Mucosa of stomach (tissue), 1 donor: ENCODE results near the gene PRKAB2.

Experiments
- H3K27me3 ChIP-seq: one replicate; pipeline ENCODE4 v1.7.0; 2013; ENCODE audit warnings: mild to moderate bottlenecking, low read length; ENCODE audit not compliant: control insufficient read depth, insufficient read depth
- H3K36me3 ChIP-seq: one replicate; pipeline ENCODE4 v1.7.0; 2013; ENCODE audit warnings: low read length; ENCODE audit not compliant: control insufficient read depth, insufficient read depth
- H3K4me1 ChIP-seq: one replicate; pipeline ENCODE4 v1.7.0; 2013; ENCODE audit warnings: mild to moderate bottlenecking, low read length; ENCODE audit not compliant: control insufficient read depth, insufficient read depth
- H3K4me3 ChIP-seq: one replicate; pipeline ENCODE4 v1.7.0; 2013; ENCODE audit warnings: low read length
- H3K9ac ChIP-seq: one replicate; pipeline ENCODE4 v1.7.0; 2013; ENCODE audit warnings: mild to moderate bottlenecking, low read length, moderate library complexity
- H3K9me3 ChIP-seq: one replicate; pipeline ENCODE4 v1.7.0; 2013; ENCODE audit warnings: mild to moderate bottlenecking, low read length, moderate library complexity; ENCODE audit not compliant: control insufficient read depth
- donor health status: Pancreatic carcinoma.

The PRKAB2 gene, protein sequence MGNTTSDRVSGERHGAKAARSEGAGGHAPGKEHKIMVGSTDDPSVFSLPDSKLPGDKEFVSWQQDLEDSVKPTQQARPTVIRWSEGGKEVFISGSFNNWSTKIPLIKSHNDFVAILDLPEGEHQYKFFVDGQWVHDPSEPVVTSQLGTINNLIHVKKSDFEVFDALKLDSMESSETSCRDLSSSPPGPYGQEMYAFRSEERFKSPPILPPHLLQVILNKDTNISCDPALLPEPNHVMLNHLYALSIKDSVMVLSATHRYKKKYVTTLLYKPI

DNA sequence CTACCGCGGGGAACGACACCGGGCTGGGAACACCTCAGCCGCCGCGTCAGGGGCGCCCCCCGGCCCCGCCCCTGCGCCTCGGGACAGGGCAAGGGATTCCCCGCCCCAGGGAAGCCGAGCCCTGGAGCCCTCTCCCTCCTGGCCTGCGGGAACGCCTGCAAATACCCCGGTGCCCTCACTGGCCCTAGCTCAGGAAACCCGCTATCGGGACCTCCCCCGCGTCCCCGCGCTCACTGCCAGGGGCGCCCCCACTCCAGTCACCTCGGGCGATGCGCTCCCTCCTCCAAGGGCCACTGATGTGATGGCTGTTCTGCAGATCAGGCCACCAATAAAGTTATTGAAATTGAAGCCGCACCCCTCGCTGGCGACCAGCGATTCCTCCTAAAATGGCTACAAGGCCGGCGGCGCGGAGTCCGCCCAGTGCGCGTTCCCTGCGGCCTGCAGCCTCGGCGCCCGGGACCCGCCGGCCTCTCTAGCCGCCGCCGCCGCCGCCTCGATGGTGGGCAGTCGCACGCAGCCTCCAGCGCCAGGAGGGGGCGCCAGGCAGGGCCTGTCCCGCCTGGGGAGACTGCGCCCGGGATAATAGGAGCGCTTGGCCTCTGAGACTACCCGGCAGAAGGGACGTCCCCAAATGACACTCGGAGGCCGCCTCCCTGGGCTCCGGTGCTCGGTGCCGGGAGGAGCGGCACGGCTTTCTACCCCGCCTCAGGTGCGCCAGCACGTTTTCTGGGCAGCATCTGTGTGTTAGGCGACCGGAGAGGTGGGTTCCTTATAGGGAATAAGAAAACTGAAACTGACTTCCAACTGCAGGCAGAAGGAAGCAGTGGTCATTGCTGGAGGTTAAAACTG lies at the start of gene PRKAB2:
PRKAB2 (minus strand) TSS at position 303 of the 849 bp plus-strand sequence. CDS start 326 bp downstream, outside the sequence.
- no peaks in the 10 kb centered on the region for H3K36me3 ChIP-seq
- H3K9ac ChIP-seq, result peak within 1 kb of the TSS; percentile 87
- H3K27me3 ChIP-seq, result no peaks in the 10 kb centered on the region
- peaks cover 27% of the 10 kb centered on the region for H3K4me1 ChIP-seq
- no peaks in the 10 kb centered on the region for H3K9me3 ChIP-seq
- peak within 1 kb of the TSS; percentile 87 for H3K4me3 ChIP-seq

DNA sequence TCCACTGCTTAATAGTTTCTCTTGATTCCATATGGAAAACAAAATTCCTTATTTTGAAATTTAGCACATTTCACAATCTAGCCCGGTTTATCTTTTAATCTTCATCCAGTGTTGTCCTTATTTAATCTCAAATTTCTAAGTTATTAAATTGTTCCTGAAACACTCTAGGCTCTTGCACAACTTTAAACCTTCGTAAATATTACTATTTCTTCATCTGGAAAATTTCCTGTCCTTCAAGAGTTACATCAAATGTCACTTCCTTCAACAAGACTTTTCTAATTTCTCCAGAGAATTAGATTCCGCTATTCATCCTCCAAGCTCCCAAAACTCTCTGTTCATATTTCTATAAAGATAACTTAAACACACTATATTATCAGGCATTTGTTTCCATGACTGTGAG lies 46.3 kb upstream of the PRKAB2 start:
- Histone ChIP-seq H3K36me3 (no peaks in the 10 kb centered on the region), H3K9ac (no peak overlapping the region), H3K9me3 (no peaks in the 10 kb centered on the region), H3K4me1 (peaks cover 27% of the 10 kb centered on the region), H3K4me3 (no peak overlapping the region), H3K27me3 (no peaks in the 10 kb centered on the region)

DNA sequence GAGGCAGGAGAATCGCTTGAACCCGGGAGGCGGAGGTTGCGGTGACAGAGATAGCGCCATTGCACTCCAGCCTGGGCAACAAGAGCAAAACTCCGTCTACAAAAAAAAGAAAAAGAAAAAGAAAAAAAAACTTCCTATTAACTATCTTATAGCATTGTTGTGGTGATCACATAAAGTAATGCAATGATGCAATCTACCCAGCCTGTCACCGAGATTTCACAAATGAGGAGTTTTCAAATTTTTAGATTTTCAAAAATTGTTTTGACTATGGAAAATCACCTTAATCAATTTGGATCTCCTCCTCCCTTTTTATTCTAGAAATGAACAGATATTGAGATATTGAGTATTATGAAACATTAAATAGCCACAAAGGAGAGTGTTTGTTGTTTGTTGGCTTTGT lies 44.9 kb upstream of the PRKAB2 start:
- Histone ChIP-seq H3K27me3 (no peaks in the 10 kb centered on the region), H3K4me1 (peaks cover 17% of the 10 kb centered on the region), H3K4me3 (no peak overlapping the region), H3K36me3 (no peaks in the 10 kb centered on the region), H3K9me3 (no peaks in the 10 kb centered on the region), H3K9ac (no peak overlapping the region)

DNA sequence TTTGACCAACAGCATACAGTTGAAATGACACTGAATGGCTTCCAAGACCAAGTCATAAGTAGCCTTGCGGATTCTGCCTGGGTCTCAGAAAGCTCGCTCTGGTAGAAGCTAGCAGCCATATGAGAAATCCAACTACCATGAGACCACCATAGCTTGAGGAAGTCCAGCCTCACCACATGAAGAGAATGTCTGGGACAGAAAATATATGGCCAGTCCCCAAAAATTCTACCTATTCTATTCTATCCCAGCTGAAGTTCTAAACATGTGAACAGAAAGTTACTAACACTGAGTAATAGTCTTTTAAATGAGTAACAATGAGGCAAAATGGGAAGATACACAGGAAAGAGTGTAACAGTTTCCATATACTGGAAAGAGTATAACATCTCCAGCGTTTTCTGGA lies 43.9 kb upstream of the PRKAB2 start:
- Histone ChIP-seq H3K4me3 (no peak overlapping the region), H3K4me1 (peaks cover 22% of the 10 kb centered on the region), H3K9ac (no peak overlapping the region)

DNA sequence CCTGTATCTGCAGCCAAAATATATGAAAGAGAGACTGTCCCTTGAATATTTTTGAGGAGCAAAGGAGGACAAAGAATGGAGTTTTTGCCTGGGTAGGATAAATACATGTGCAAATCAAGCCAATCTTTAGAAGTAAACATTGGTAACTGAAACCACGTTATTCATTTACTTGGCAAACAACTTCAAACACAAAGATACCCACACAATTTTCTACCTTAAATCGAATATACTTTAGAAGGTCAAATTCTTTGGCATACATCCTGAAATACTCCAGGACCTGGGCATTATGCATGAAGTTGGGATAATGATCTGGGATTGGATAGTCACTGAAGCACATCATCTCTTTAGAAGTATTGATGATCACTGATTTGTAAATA lies 43.3 kb upstream of the PRKAB2 start:
- Histone ChIP-seq H3K9me3 (no peaks in the 10 kb centered on the region), H3K9ac (no peak overlapping the region), H3K36me3 (no peaks in the 10 kb centered on the region), H3K27me3 (no peaks in the 10 kb centered on the region), H3K4me1 (peaks cover 22% of the 10 kb centered on the region), H3K4me3 (no peak overlapping the region)

More for the DNA sequence above, 43.9 kb upstream of the PRKAB2 start:
- H3K27me3 ChIP-seq, result no peaks in the 10 kb centered on the region
- H3K9me3 ChIP-seq, result no peaks in the 10 kb centered on the region
- no peaks in the 10 kb centered on the region for H3K36me3 ChIP-seq

DNA sequence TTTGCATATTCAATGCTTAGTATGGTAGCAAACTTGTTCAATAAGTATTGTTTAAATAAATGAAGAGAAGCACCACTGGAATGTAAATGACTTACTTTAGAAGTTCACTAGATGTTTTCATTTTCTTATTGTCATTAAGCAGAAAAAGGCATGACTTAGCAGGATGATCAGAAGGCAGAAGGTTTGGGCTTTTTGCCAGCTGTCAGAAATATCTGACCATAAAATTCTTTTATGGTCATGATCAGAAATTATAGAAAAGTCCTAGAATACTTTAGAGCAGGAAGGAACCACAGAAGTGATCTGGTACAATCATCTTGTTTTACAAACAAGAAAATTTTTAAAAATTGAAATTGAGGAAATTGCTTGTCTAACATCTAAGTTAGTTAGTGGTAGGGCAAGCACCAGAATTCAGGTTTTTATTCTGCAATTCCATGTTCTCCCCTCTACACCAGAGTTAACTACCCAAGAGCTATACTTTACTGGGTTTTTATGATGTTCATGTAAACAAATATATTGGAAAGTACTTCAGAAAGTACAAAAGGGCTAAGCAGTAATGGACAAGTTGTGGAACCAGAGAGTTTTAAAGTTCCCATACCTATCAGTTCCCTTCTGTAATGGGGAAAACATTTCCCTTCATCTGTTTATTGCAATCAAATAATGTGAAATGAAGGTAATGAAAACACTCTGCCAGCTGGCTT lies 42.7 kb upstream of the PRKAB2 start:
- H3K4me3 ChIP-seq, result no peak overlapping the region
- H3K4me1 ChIP-seq, result peaks cover 22% of the 10 kb centered on the region
- H3K27me3 ChIP-seq, result no peaks in the 10 kb centered on the region
- H3K9ac ChIP-seq, result no peak overlapping the region
- H3K9me3 ChIP-seq, result no peaks in the 10 kb centered on the region
- no peaks in the 10 kb centered on the region for H3K36me3 ChIP-seq

DNA sequence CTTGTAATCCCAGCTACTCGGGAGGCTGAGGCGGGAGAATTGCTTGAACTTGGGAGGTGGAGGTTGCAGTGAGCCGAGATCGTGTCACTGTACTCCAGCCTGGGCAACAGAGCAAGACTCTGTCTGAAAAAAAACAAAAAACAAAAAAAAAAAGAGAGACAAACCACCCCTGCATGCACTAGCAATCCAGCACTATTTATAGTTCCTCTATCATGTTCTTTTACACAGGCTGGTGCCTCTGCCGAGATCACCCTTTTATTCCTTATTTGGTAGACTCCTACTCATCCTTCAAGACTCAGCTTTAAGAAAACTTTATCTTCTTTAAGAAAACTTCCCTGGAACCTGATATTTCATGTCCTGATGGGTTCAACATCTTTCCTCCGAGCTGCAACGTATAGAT lies 42.1 kb upstream of the PRKAB2 start:
- Histone ChIP-seq H3K27me3 (no peaks in the 10 kb centered on the region), H3K9ac (no peak overlapping the region), H3K9me3 (no peaks in the 10 kb centered on the region), H3K36me3 (no peaks in the 10 kb centered on the region), H3K4me1 (peaks cover 29% of the 10 kb centered on the region), H3K4me3 (no peak overlapping the region)

DNA sequence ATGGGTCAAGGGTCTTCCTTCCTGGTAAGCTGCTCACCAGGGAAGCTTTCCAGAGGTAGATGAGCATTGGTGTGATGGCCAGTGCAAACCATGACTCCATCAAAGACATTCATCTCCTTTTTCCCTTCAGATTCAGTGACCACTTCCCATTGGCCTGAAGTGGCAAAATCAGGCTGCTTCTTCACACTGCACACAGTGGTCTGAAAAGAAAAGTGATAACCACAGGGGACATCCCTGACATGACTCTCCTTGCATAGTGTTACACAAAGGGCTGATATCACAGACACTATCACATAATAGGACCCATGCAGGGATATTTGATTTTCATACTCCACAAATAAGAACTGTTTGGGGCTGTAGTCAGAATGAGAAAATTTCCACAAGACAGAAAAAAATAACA lies 41.0 kb upstream of the PRKAB2 start:
- H3K4me1 ChIP-seq, result peaks cover 29% of the 10 kb centered on the region
- H3K36me3 ChIP-seq, result no peaks in the 10 kb centered on the region
- H3K4me3 ChIP-seq, result no peak overlapping the region
- H3K27me3 ChIP-seq, result no peaks in the 10 kb centered on the region
- H3K9me3 ChIP-seq, result no peaks in the 10 kb centered on the region
- H3K9ac ChIP-seq, result no peak overlapping the region

DNA sequence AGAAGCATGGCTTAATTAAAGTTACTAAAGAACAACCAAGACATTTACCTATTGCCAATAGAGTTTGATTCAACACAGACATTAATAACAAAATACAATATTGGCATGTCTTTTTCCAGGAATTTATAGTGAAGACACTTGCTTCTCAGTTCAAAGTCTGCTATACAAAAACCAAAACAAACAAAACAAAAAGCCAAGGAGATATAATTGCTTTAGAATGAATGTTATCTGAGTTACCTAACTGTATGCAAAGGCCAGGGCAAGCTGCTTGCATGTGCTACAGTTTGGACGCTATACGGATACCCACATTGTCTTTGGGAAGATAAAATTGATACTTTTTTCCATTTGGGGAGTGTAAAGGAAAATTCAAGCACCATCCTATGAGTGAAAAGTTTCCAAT lies 39.3 kb upstream of the PRKAB2 start:
- Histone ChIP-seq H3K27me3 (no peaks in the 10 kb centered on the region), H3K36me3 (no peaks in the 10 kb centered on the region), H3K9ac (no peak overlapping the region), H3K4me3 (no peak overlapping the region), H3K4me1 (peaks cover 29% of the 10 kb centered on the region), H3K9me3 (no peaks in the 10 kb centered on the region)

DNA sequence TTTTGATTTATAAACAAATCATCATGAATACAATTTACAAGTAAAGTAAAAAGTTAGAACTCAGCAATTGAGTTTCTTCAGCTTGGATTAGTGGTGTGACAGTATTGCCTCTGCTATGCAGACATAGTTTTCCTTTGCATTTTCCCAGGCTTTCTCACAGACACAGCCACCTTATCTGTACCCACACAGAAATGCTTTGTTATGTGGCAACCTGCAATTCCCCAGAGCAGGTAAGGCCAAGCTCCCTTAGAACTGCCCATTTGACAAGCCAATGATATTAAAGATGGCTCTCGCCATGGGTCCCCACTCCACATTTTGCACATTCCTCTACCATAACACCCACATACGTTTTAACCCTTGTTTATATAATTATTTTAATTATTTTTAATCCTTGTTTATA lies 38.7 kb upstream of the PRKAB2 start:
- Histone ChIP-seq H3K9ac (no peak overlapping the region), H3K4me1 (peaks cover 26% of the 10 kb centered on the region), H3K4me3 (no peak overlapping the region), H3K36me3 (no peaks in the 10 kb centered on the region), H3K9me3 (no peaks in the 10 kb centered on the region), H3K27me3 (no peaks in the 10 kb centered on the region)

DNA sequence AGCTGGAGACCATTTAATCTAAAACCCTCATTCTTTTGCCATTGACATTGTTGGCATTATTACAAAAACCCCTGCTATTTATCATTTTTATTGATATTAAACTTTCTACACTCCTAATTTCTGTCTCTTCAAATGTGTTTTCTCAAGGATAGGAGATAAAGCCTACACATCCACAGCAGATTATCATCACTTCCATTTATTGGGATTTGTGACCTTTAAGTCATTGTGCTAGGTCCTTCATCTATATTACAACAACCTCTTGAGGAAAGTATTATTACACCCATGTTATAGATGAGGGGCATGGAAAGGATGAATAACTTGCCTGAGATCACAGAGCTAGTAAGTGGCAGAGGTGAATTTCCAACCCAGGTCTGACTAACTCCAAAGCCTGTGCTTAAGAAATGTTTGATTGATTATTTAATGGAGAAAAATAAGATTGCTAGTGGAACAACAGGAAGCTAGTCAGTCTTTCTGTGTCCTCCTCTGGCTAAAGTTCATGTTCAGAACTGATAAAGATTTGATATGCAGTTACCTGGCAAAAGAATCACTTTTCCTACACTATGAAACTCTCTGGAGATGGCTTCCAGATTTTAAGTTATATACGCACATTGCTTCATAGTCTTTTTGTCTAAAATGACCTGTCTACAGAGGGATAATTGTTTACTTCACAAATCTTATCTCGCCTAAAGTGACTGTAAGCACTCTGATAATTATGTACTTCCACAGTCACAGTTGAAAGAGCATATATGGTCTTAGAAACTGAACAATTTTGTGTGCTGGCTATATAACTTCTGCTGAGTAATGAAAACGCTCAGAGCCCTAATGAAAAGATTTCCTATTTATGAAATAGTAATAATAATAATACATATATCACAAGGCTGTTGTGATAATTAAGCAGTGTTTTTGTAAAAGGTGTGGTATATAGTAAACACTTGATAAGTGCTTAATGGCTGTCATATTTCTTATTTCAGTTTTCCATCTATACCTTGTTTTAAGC lies 37.9 kb upstream of the PRKAB2 start:
- Histone ChIP-seq H3K4me3 (no peak overlapping the region), H3K27me3 (no peaks in the 10 kb centered on the region), H3K9ac (no peak overlapping the region), H3K4me1 (peaks cover 18% of the 10 kb centered on the region), H3K36me3 (no peaks in the 10 kb centered on the region), H3K9me3 (no peaks in the 10 kb centered on the region)
